Measurements from ENCODE around the gene CRYGC. TPM values are rescaled to one million over a fixed set of nuclear protein-coding genes. Genes with fewer than 3 reads are reported as not detected.
A peak's percentile ranks its signal among the peaks of the same experiment; 100 is the strongest.

Gene CRYGC
- total and polyA plus RNA-seq, 2 of the 13 experiments (the other 11 are each of a cell fraction or from before 2014, with no cell fraction given), result 0.20 to 0.27 TPM

DNA sequence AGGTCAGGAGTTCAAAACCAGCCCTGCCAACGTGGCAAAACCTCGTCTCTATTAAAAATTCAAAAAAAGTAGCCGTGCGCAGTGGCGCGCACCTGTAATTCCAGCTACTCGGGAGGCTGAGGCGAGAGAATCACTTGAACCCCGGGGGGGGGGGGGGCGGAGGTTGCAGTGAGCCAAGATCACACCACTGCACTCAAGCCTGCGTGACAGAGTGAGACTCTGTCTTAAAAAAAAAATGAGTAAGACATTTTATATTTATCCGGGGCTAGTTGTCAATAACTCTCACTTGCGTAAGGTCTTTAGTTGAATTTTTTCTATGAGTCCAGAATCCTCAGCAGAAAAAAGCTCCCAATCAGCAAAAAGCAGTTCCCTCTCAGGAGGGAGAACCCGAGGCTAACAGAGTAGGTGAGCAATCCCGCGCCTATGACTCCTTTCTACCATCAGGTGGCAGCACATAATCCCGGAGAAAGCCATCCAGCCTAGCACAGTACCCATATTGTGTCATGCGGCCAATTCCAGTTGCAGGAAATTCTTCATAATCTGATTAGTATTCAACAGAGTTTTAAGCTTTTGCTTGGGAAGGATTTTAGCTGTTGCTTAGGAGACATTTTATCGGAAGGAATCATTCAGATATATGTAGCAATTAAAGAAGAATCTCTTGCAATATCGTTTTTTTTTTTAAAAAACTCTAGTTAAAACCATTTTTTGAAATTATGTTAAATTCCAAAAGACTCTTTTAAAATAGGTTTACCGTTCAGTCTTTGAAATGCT is 45.6 kb upstream of the CRYGC start (continued):
- TF ChIP-seq PATZ1 (CRISPR knock-in tag; IDR thresholded peaks at IDR 0.05), result 0 out of 2 replicates have a peak, but pooled peaks have one; percentile 14
- no peak for TF ChIP-seq FOXP1 (IDR thresholded peaks at IDR 0.05)
- no peak for TF ChIP-seq FOXP1 (CRISPR knock-in tag; IDR thresholded peaks at IDR 0.05)
- TF ChIP-seq ZNF563 (CRISPR knock-in tag; IDR thresholded peaks at IDR 0.05), result no peak
- no peak for TF ChIP-seq SOX13 (IDR thresholded peaks at IDR 0.05)
- peak in 1 of 2 experiments; percentile 21; a peak in 1 of 4 replicates for TF ChIP-seq SOX13 (CRISPR knock-in tag; conservative IDR thresholded peaks at IDR 0.05 in 1 of 2, IDR thresholded peaks at IDR 0.05 in 1 of 2)
- TF ChIP-seq ZNF768 (CRISPR knock-in tag; IDR thresholded peaks at IDR 0.05), result no peak
- TF ChIP-seq ZNF350 (CRISPR knock-in tag; IDR thresholded peaks at IDR 0.05; ENCODE audit: borderline replicate concordance, low read depth), result no peak
- TF ChIP-seq ZNF577 (CRISPR knock-in tag; IDR thresholded peaks at IDR 0.05; ENCODE audit: borderline replicate concordance, low read depth), result no peak
- no peak for TF ChIP-seq HINFP (CRISPR knock-in tag; IDR thresholded peaks at IDR 0.05; ENCODE audit: low read depth)
- TF ChIP-seq NFYC (CRISPR knock-in tag; IDR thresholded peaks at IDR 0.05), result no peak
- 0 out of 2 replicates have a peak, but pooled peaks have one; percentile 37 for TF ChIP-seq HDAC2 (CRISPR knock-in tag; IDR thresholded peaks at IDR 0.05)
- TF ChIP-seq ZHX2 (IDR thresholded peaks at IDR 0.05; ENCODE audit: low read depth), result no peak
- no peak for TF ChIP-seq ZHX2 (CRISPR knock-in tag; IDR thresholded peaks at IDR 0.05; ENCODE audit: borderline replicate concordance)
- TF ChIP-seq ZNF570 (CRISPR knock-in tag; IDR thresholded peaks at IDR 0.05; ENCODE audit: borderline replicate concordance), result no peak
- 0 out of 2 replicates have a peak, but pooled peaks have one; percentile 13 for TF ChIP-seq ZMYM4 (CRISPR knock-in tag; IDR thresholded peaks at IDR 0.05)
- no peak for TF ChIP-seq CENPX (CRISPR knock-in tag; IDR thresholded peaks at IDR 0.05)
- no peak for TF ChIP-seq SAFB2 (CRISPR knock-in tag; IDR thresholded peaks at IDR 0.05; ENCODE audit: borderline replicate concordance, low read depth)
- TF ChIP-seq ZNF484 (CRISPR knock-in tag; IDR thresholded peaks at IDR 0.05; ENCODE audit: borderline replicate concordance, low read depth), result no peak
- 0 out of 2 replicates have a peak, but pooled peaks have one; percentile 29 for TF ChIP-seq ATF1 (CRISPR knock-in tag; IDR thresholded peaks at IDR 0.05)
- TF ChIP-seq HNF4A (CRISPR knock-in tag; IDR thresholded peaks at IDR 0.05), result no peak
- peak; percentile 97 for TF ChIP-seq ZNF331 (CRISPR knock-in tag; IDR thresholded peaks at IDR 0.05)

Data from HepG2 (cell line).